Measurements from ENCODE around the gene RNU1-1.
"Not testable (repeated sequence)": the region's sequence is repeated elsewhere in the genome, so short reads cannot be mapped to it uniquely, and the experiment has no call there.

RNU1-1 gene

DNA sequence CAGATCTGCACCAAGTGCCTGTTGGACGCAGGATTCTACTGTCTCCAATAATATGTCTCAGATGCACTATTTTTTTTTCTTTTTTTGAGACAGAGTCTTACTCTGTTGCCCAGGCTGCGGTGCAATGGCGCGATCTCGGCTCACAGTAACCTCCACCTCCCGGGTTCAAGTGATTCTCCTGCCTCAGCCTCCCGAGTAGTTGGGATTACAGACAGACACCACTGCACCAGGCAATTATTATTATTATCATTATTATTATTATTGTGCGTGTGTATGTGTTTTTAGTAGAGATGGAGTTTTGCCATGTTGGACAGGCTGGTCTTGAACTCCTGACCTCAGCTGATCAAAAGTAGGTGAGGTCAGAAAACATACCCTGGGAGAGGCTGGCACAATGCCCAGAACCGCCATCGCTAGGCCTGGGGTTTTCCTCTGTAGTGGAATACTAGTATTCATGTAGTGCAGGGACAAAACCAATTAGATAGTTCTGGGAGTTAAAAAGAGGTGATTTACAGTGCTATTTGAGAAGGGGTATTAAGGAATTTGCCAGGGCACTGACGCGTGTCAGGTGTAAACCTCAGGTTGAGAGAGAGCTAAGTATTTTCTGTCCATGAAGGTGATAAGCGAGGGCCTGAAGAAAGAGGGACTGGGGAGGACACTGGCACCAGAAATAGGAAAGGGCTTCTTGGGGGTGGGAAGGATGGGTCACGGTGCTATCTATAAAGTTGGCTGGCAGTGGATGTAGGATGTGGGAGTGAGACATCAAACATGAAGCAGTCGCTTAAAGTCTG is 1.3 kb downstream of the RNU1-1 start:
- H3K36me3 ChIP-seq (ENCODE audit: control insufficient read depth in 4 of 4, insufficient read depth in 4 of 4, low read length in 3 of 4); H3K9me3 ChIP-seq (ENCODE audit: control extremely low read depth in 1 of 5, control insufficient read depth in 4 of 5, insufficient read depth in 2 of 5, low read depth in 1 of 5, low read length in 4 of 5); H3K27ac ChIP-seq (ENCODE audit: insufficient read depth in 1 of 2, low read depth in 1 of 2, low read length in 2 of 2, poor library complexity in 1 of 2, severe bottlenecking in 2 of 2); H3K27me3 ChIP-seq (replicated peaks in 2 of 5; ENCODE audit: control insufficient read depth in 4 of 5, insufficient read depth in 5 of 5, low read length in 4 of 5); DNase-seq; H3K4me3 ChIP-seq (ENCODE audit: control insufficient read depth in 1 of 7, extremely low read depth in 1 of 7, insufficient read depth in 4 of 7, low read depth in 2 of 7, low read length in 6 of 7); H3K4me1 ChIP-seq (ENCODE audit: control extremely low read depth in 1 of 4, control insufficient read depth in 4 of 4, insufficient read depth in 4 of 4, low read length in 3 of 4); CTCF ChIA-PET: not testable (repeated sequence)
- no CpG with 5 or more reads among the region's 15 CpGs for WGBS (ENCODE audit: insufficient coverage)
- POLR2A ChIA-PET, result interaction anchor here (1.3 to 1.6 kb wide), 2 partner anchors 108 to 383 kb away, joined by 4 to 9 read pairs; partner anchors contain the start of gene RNU1-2

DNA sequence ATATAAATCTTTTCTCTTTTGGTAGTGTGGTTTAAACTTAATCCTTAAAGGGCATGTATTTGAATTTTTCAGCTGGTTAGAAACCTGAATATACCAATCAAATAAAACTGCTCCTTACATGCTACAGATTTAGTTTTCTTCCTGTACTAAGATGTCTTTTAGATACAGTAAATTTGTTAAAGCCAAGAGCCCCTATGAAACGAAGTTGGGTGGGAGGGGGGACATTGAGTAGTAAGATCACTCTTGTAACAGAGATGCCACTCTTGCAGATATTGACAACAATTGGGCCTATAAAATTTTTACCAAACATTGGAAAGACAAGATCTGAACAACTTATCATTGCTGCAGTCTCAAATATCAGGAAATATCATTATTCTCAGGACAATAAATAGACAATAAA is 2.2 kb downstream of the RNU1-1 start:
- DNase-seq; H3K4me1 ChIP-seq (ENCODE audit: control extremely low read depth in 1 of 4, control insufficient read depth in 4 of 4, insufficient read depth in 4 of 4, low read length in 3 of 4); CTCF ChIA-PET; H3K27ac ChIP-seq (ENCODE audit: insufficient read depth in 1 of 2, low read depth in 1 of 2, low read length in 2 of 2, poor library complexity in 1 of 2, severe bottlenecking in 2 of 2); H3K4me3 ChIP-seq (ENCODE audit: control insufficient read depth in 1 of 7, extremely low read depth in 1 of 7, insufficient read depth in 4 of 7, low read depth in 2 of 7, low read length in 6 of 7); POLR2A ChIA-PET; H3K27me3 ChIP-seq (replicated peaks in 2 of 5; ENCODE audit: control insufficient read depth in 4 of 5, insufficient read depth in 5 of 5, low read length in 4 of 5); H3K36me3 ChIP-seq (ENCODE audit: control insufficient read depth in 4 of 4, insufficient read depth in 4 of 4, low read length in 3 of 4); H3K9me3 ChIP-seq (ENCODE audit: control extremely low read depth in 1 of 5, control insufficient read depth in 4 of 5, insufficient read depth in 2 of 5, low read depth in 1 of 5, low read length in 4 of 5): not testable (repeated sequence)
- no CpG with 5 or more reads among the region's 1 CpG for WGBS (ENCODE audit: insufficient coverage)

GRCh38 chr1:16508861-16509445 is 5.1 kb downstream of the RNU1-1 start:
- H3K36me3 ChIP-seq (ENCODE audit: control insufficient read depth in 4 of 4, insufficient read depth in 4 of 4, low read length in 3 of 4); CTCF ChIA-PET; POLR2A ChIA-PET; H3K4me3 ChIP-seq (ENCODE audit: control insufficient read depth in 1 of 7, extremely low read depth in 1 of 7, insufficient read depth in 4 of 7, low read depth in 2 of 7, low read length in 6 of 7); H3K4me1 ChIP-seq (ENCODE audit: control extremely low read depth in 1 of 4, control insufficient read depth in 4 of 4, insufficient read depth in 4 of 4, low read length in 3 of 4); H3K27me3 ChIP-seq (replicated peaks in 2 of 5; ENCODE audit: control insufficient read depth in 4 of 5, insufficient read depth in 5 of 5, low read length in 4 of 5); DNase-seq; H3K27ac ChIP-seq (ENCODE audit: insufficient read depth in 1 of 2, low read depth in 1 of 2, low read length in 2 of 2, poor library complexity in 1 of 2, severe bottlenecking in 2 of 2): not testable (repeated sequence)
- H3K9me3 ChIP-seq (ENCODE audit: control extremely low read depth in 1 of 5, control insufficient read depth in 4 of 5, insufficient read depth in 2 of 5, low read depth in 1 of 5, low read length in 4 of 5), result peaks cover 0 to 14% (median 6%) of the 10 kb centered on the region in 5 experiments
- WGBS (ENCODE audit: insufficient coverage), result 91% methylated on average over 7 of the region's 8 CpGs

- H3K27ac ChIP-seq (ENCODE audit: insufficient read depth in 1 of 2, low read depth in 1 of 2, low read length in 2 of 2, poor library complexity in 1 of 2, severe bottlenecking in 2 of 2); DNase-seq; H3K4me3 ChIP-seq (ENCODE audit: control insufficient read depth in 1 of 7, extremely low read depth in 1 of 7, insufficient read depth in 4 of 7, low read depth in 2 of 7, low read length in 6 of 7); H3K4me1 ChIP-seq (ENCODE audit: control extremely low read depth in 1 of 4, control insufficient read depth in 4 of 4, insufficient read depth in 4 of 4, low read length in 3 of 4); H3K27me3 ChIP-seq (replicated peaks in 2 of 5; ENCODE audit: control insufficient read depth in 4 of 5, insufficient read depth in 5 of 5, low read length in 4 of 5); H3K36me3 ChIP-seq (ENCODE audit: control insufficient read depth in 4 of 4, insufficient read depth in 4 of 4, low read length in 3 of 4); CTCF ChIA-PET: not testable (repeated sequence)
- WGBS (ENCODE audit: insufficient coverage), result 83% methylated on average over 8 of the region's 15 CpGs
- POLR2A ChIA-PET, result interaction anchor here (0.6 kb wide), 1 partner anchor 106 kb away, joined by 3 read pairs; no protein-coding TSS in a partner anchor
- H3K9me3 ChIP-seq (ENCODE audit: control extremely low read depth in 1 of 5, control insufficient read depth in 4 of 5, insufficient read depth in 2 of 5, low read depth in 1 of 5, low read length in 4 of 5), result peaks cover 0 to 14% (median 6%) of the 10 kb centered on the region in 5 experiments
Measured at GRCh38 chr1:16506364-16507136, 7.5 kb downstream of the RNU1-1 start.

DNA sequence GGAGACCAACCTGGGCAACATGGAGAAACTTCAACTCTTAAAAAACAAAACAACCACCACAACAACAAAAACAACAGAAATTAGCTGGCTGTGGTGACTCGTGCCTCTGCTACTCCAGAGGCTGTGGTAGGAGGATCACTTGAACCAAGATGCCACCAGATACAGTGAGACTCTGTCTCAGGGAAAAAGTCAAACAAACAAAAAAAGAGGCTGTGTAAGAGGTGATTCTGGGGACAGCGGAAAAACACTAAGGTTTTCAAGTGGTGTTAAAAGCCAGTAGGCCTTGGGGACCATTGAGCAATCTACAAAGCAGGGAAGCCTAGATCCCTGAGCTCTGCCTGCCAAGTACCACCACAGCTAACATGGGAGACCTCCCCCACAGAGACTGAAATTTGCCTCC is 8.2 kb downstream of the RNU1-1 start:
- DNase-seq, result not testable (repeated sequence)
- POLR2A ChIA-PET, result interaction anchor here (0.6 kb wide), 1 partner anchor 107 kb away, joined by 3 read pairs; no protein-coding TSS in a partner anchor

DNA sequence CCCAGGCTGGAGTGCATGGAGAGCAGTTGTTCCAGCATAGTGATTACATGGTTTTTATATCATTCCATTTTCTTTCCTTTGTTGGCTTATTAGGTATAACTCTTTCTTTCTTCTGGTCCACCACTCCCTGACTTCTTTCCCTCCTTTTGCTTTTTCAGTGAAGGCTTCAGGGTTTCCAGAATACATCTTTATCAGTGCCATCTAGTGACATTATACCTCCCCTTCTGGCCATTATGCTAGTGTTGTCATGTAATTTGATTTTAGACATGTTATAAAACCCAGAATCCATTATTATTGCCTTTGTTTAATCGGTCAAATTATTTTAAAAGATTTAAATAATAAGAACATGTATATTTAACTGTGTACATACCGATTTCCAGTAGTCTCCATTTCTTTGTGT is 10.6 kb downstream of the RNU1-1 start:
- Histone ChIP-seq H3K4me3 (ENCODE audit: control insufficient read depth in 1 of 7, extremely low read depth in 1 of 7, insufficient read depth in 4 of 7, low read depth in 2 of 7, low read length in 6 of 7) (no peak overlapping the region), H3K9me3 (ENCODE audit: control extremely low read depth in 1 of 5, control insufficient read depth in 4 of 5, insufficient read depth in 2 of 5, low read depth in 1 of 5, low read length in 4 of 5) (peaks cover 0 to 14% (median 6%) of the 10 kb centered on the region in 5 experiments), H3K36me3 (ENCODE audit: control insufficient read depth in 4 of 4, insufficient read depth in 4 of 4, low read length in 3 of 4) (no peaks in the 10 kb centered on the region), H3K27ac (ENCODE audit: insufficient read depth in 1 of 2, low read depth in 1 of 2, low read length in 2 of 2, poor library complexity in 1 of 2, severe bottlenecking in 2 of 2) (no peak overlapping the region), H3K27me3 (replicated peaks in 2 of 5; ENCODE audit: control insufficient read depth in 4 of 5, insufficient read depth in 5 of 5, low read length in 4 of 5) (no peaks in the 10 kb centered on the region), H3K4me1 (ENCODE audit: control extremely low read depth in 1 of 4, control insufficient read depth in 4 of 4, insufficient read depth in 4 of 4, low read length in 3 of 4) (peaks cover 0 to 24% (median 20%) of the 10 kb centered on the region in 4 experiments)
- CTCF ChIA-PET, result no interaction called here
- DNase-seq, result no peak
- POLR2A ChIA-PET, result no interaction called here
- WGBS (ENCODE audit: insufficient coverage), result no CpG with 5 or more reads among the region's 2 CpGs

More for the DNA sequence above, 8.2 kb downstream of the RNU1-1 start:
- H3K27ac ChIP-seq (ENCODE audit: insufficient read depth in 1 of 2, low read depth in 1 of 2, low read length in 2 of 2, poor library complexity in 1 of 2, severe bottlenecking in 2 of 2); H3K4me3 ChIP-seq (ENCODE audit: control insufficient read depth in 1 of 7, extremely low read depth in 1 of 7, insufficient read depth in 4 of 7, low read depth in 2 of 7, low read length in 6 of 7); CTCF ChIA-PET; H3K4me1 ChIP-seq (ENCODE audit: control extremely low read depth in 1 of 4, control insufficient read depth in 4 of 4, insufficient read depth in 4 of 4, low read length in 3 of 4); H3K36me3 ChIP-seq (ENCODE audit: control insufficient read depth in 4 of 4, insufficient read depth in 4 of 4, low read length in 3 of 4); H3K27me3 ChIP-seq (replicated peaks in 2 of 5; ENCODE audit: control insufficient read depth in 4 of 5, insufficient read depth in 5 of 5, low read length in 4 of 5): not testable (repeated sequence)
- WGBS (ENCODE audit: insufficient coverage), result 100% methylated on average over 2 of the region's 2 CpGs
- H3K9me3 ChIP-seq (ENCODE audit: control extremely low read depth in 1 of 5, control insufficient read depth in 4 of 5, insufficient read depth in 2 of 5, low read depth in 1 of 5, low read length in 4 of 5), result peaks cover 0 to 14% (median 6%) of the 10 kb centered on the region in 5 experiments

- 50% methylated on average over 1 of the region's 8 CpGs for WGBS (ENCODE audit: insufficient coverage)
- H3K36me3 ChIP-seq (ENCODE audit: control insufficient read depth in 4 of 4, insufficient read depth in 4 of 4, low read length in 3 of 4); POLR2A ChIA-PET; H3K27ac ChIP-seq (ENCODE audit: insufficient read depth in 1 of 2, low read depth in 1 of 2, low read length in 2 of 2, poor library complexity in 1 of 2, severe bottlenecking in 2 of 2); DNase-seq; CTCF ChIA-PET; H3K27me3 ChIP-seq (replicated peaks in 2 of 5; ENCODE audit: control insufficient read depth in 4 of 5, insufficient read depth in 5 of 5, low read length in 4 of 5); H3K4me3 ChIP-seq (ENCODE audit: control insufficient read depth in 1 of 7, extremely low read depth in 1 of 7, insufficient read depth in 4 of 7, low read depth in 2 of 7, low read length in 6 of 7): not testable (repeated sequence)
- Histone ChIP-seq H3K4me1 (ENCODE audit: control extremely low read depth in 1 of 4, control insufficient read depth in 4 of 4, insufficient read depth in 4 of 4, low read length in 3 of 4) (peaks cover 0 to 25% (median 23%) of the 10 kb centered on the region in 4 experiments), H3K9me3 (ENCODE audit: control extremely low read depth in 1 of 5, control insufficient read depth in 4 of 5, insufficient read depth in 2 of 5, low read depth in 1 of 5, low read length in 4 of 5) (peaks cover 0 to 13% (median 4%) of the 10 kb centered on the region in 5 experiments)
Measured at GRCh38 chr1:16501446-16501845, 12.6 kb downstream of the RNU1-1 start.

Measured in common myeloid progenitor, CD34-positive (primary cell).